H9 (cell line): ENCODE results near the gene MAGI3. TPM values are rescaled to one million over a fixed set of nuclear protein-coding genes. Genes with fewer than 3 reads are reported as not detected.

Experiments used
- DNase-seq: peaks from one replicate; pipeline ENCODE4 v3.0.0-alpha.2; 2017
- H2AFZ ChIP-seq: one replicate; pipeline ENCODE4 v1.6.1; 2013; ENCODE audit warnings: mild to moderate bottlenecking, low read length, control low read depth, moderate library complexity
- H2AK5ac ChIP-seq: 2 replicates; pipeline ENCODE4 v1.6.1; 2013; ENCODE audit warnings: low read length, control low read depth, mixed read lengths; ENCODE audit not compliant: insufficient read length
- H2BK120ac ChIP-seq: one replicate; pipeline ENCODE4 v1.6.1; 2013; ENCODE audit warnings: low read depth, mild to moderate bottlenecking, low read length, control low read depth, inconsistent platforms; ENCODE audit not compliant: poor library complexity, severe bottlenecking
- H2BK12ac ChIP-seq: 2 replicates; pipeline ENCODE4 v1.6.1; 2013; ENCODE audit warnings: low read length, control low read depth, mixed read lengths, low read depth; ENCODE audit not compliant: insufficient read length
- H2BK15ac ChIP-seq: 2 replicates; pipeline ENCODE4 v1.6.1; 2013; ENCODE audit warnings: low read depth, low read length, control low read depth
- H2BK20ac ChIP-seq: one replicate; pipeline ENCODE4 v1.6.1; 2013; ENCODE audit warnings: low read depth, mild to moderate bottlenecking, low read length, control low read depth, inconsistent platforms; ENCODE audit not compliant: poor library complexity, severe bottlenecking
- H2BK5ac ChIP-seq: 2 replicates; pipeline ENCODE4 v1.6.1; 2013; ENCODE audit warnings: low read length, control low read depth, mixed read lengths; ENCODE audit not compliant: insufficient read length
- H3K14ac ChIP-seq: 2 replicates; pipeline ENCODE4 v1.6.1; 2013; ENCODE audit warnings: low read length, control low read depth; ENCODE audit not compliant: insufficient read depth
- H3K18ac ChIP-seq: 2 replicates; pipeline ENCODE4 v1.6.1; 2013; ENCODE audit warnings: low read depth, mild to moderate bottlenecking, mixed read lengths, low read length, control low read depth; ENCODE audit not compliant: insufficient read length
- H3K23ac ChIP-seq: 2 replicates; pipeline ENCODE4 v1.6.1; 2013; ENCODE audit warnings: low read length, control low read depth, mixed read lengths, low read depth; ENCODE audit not compliant: insufficient read length
- H3K23me2 ChIP-seq: 2 replicates; pipeline ENCODE4 v1.6.1; 2013; ENCODE audit warnings: low read depth, mild to moderate bottlenecking, mixed read lengths, low read length, control low read depth; ENCODE audit not compliant: insufficient read length, poor library complexity, severe bottlenecking
- H3K27ac ChIP-seq: 2 replicates; pipeline ENCODE4 v1.5.1; 2013; ENCODE audit warnings: low read length, control low read depth, mixed read lengths, low read depth; ENCODE audit not compliant: insufficient read length
- H3K27me3 ChIP-seq: 2 replicates; pipeline ENCODE4 v1.6.1; 2013; ENCODE audit warnings: low read length, control low read depth, inconsistent platforms; ENCODE audit not compliant: insufficient read depth
- H3K4ac ChIP-seq: 2 replicates; pipeline ENCODE4 v1.6.1; 2013; ENCODE audit warnings: low read depth, mild to moderate bottlenecking, control low read depth, inconsistent platforms, low read length, moderate library complexity
- H3K4me1 ChIP-seq: 2 replicates; pipeline ENCODE4 v1.6.1; 2013; ENCODE audit warnings: low read length, control low read depth, inconsistent platforms; ENCODE audit not compliant: insufficient read depth
- H3K4me2 ChIP-seq: 2 replicates; pipeline ENCODE4 v1.6.1; 2013; ENCODE audit warnings: low read length, control low read depth, mixed read lengths; ENCODE audit not compliant: insufficient read length, insufficient read depth
- H3K56ac ChIP-seq: 2 replicates; pipeline ENCODE4 v1.6.1; 2013; ENCODE audit warnings: low read depth, mild to moderate bottlenecking, mixed read lengths, low read length, control low read depth; ENCODE audit not compliant: insufficient read length
- H3K79me1 ChIP-seq: 2 replicates; pipeline ENCODE4 v1.6.1; 2013; ENCODE audit warnings: low read depth, mild to moderate bottlenecking, moderate library complexity, low read length, control low read depth, inconsistent platforms; ENCODE audit not compliant: insufficient read depth, poor library complexity, severe bottlenecking
- H3K79me2 ChIP-seq: 2 replicates; pipeline ENCODE4 v1.6.1; 2013; ENCODE audit warnings: low read length, control low read depth, inconsistent platforms; ENCODE audit not compliant: insufficient read depth
- H3K9ac ChIP-seq: 2 replicates; pipeline ENCODE4 v1.6.1; 2013; ENCODE audit warnings: low read length, control low read depth, mixed read lengths; ENCODE audit not compliant: insufficient read length; ENCODE audit errors: extremely low read depth
- H3K9me3 ChIP-seq: one replicate; pipeline ENCODE4 v1.6.1; 2013; ENCODE audit warnings: low read depth, low read length, inconsistent platforms; ENCODE audit not compliant: control insufficient read depth
- H3T11ph ChIP-seq: one replicate; pipeline ENCODE4 v1.6.1; 2013; ENCODE audit warnings: mild to moderate bottlenecking, low read length, control low read depth, inconsistent platforms
- H4K20me1 ChIP-seq: one replicate; pipeline ENCODE4 v1.6.1; 2013; ENCODE audit not compliant: control insufficient read depth, insufficient read length, insufficient read depth
- H4K5ac ChIP-seq: 2 replicates; pipeline ENCODE4 v1.6.1; 2013; ENCODE audit warnings: low read depth, mild to moderate bottlenecking, mixed read lengths, low read length, control low read depth; ENCODE audit not compliant: insufficient read length
- H4K8ac ChIP-seq: replicated peaks from 2 replicates; pipeline ENCODE4 v1.6.1; 2013; ENCODE audit warnings: low read length, control low read depth, mixed read lengths, low read depth; ENCODE audit not compliant: insufficient read length
- H4K91ac ChIP-seq: 2 replicates; pipeline ENCODE4 v1.6.1; 2013; ENCODE audit warnings: low read depth, mild to moderate bottlenecking, moderate library complexity, mixed read lengths, low read length, control low read depth; ENCODE audit not compliant: insufficient read length
- H3K27ac Mint-ChIP-seq, 3 experiments: 2 replicates in 2 of 3; 3 replicates in 1 of 3; pipeline ENCODE4 v1.8.0; 2020 to 2021; ENCODE audit warnings: mixed read lengths in 3 of 3, mild to moderate bottlenecking in 1 of 3, moderate library complexity in 1 of 3
- H3K27me3 Mint-ChIP-seq: 2 replicates; pipeline ENCODE4 v1.8.0; 2021; ENCODE audit warnings: low read depth, mild to moderate bottlenecking, moderate library complexity, mixed read lengths
- H3K36me3 Mint-ChIP-seq, 3 experiments: 2 replicates in 2 of 3; 3 replicates in 1 of 3; pipeline ENCODE4 v1.8.0; 2020 to 2021; ENCODE audit warnings: low read depth in 3 of 3, mixed read lengths in 3 of 3; ENCODE audit not compliant: insufficient read depth in 1 of 3
- H3K4me1 Mint-ChIP-seq, 2 experiments: 2 replicates each; pipeline ENCODE4 v1.8.0; 2020; ENCODE audit warnings: mixed read lengths in 2 of 2
- H3K4me3 Mint-ChIP-seq, 2 experiments: 2 replicates in 1 of 2; 3 replicates in 1 of 2; pipeline ENCODE4 v1.8.0; 2020 to 2021; ENCODE audit warnings: mild to moderate bottlenecking in 2 of 2, mixed read lengths in 2 of 2, moderate library complexity in 1 of 2
- H3K9me3 Mint-ChIP-seq, 2 experiments: 2 replicates in 1 of 2; 3 replicates in 1 of 2; pipeline ENCODE4 v1.8.0; 2020; ENCODE audit warnings: mild to moderate bottlenecking in 2 of 2, mixed read lengths in 2 of 2, moderate library complexity in 1 of 2
- total RNA-seq: library from RNA; stranded (reverse); gene quantifications from 2 replicates; pipeline ENCODE4 v1.2.1, GENCODE V29; 2021
- TF ChIP-seq, protein P1 (sequence below): fragments of 200-600 bp; sonication (generic); conservative IDR thresholded peaks from 3 replicates; pipeline ENCODE4 v1.8.0; 2021; ENCODE audit warnings: antibody characterized with exemption, mild to moderate bottlenecking

Gene MAGI3
- total RNA-seq, 1 experiment from 2014 or later: 8.2 TPM

DNA sequence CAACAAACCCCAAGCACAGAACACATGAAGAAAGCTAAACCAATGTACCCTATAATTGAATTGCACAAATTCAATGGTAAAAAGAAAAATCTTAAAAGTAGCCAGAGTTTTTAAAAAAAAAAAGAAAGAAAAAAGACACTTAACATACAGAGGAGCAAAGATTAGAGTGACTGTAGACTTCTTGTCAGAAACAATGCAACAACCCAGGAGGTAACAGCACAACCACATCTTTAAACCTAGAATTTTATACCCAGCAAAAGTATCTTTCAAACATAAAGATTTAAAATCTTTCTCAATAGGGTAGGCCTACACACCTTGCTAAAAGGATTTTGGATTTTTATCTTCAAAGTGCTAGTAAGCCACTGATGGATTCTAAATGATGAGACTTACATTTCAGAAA, 304.6 kb downstream of the MAGI3 start:
- H3K56ac ChIP-seq: no peak overlapping the region
- H4K91ac ChIP-seq: no peak overlapping the region
- H3K23ac ChIP-seq: no peak overlapping the region
- no peaks in the 10 kb centered on the region for H3K79me1 ChIP-seq
- Mint-ChIP-seq H3K4me3 (no peak overlapping the region), H3K4me1 (no peaks in the 10 kb centered on the region), H3K9me3 (peaks cover 12 to 13% of the 10 kb centered on the region in 2 experiments), H3K27me3 (no peaks in the 10 kb centered on the region), H3K36me3 (peaks cover 51 to 77% (median 66%) of the 10 kb centered on the region in 3 experiments), H3K27ac (no peak overlapping the region)
- H2BK15ac ChIP-seq: no peak overlapping the region
- H3K23me2 ChIP-seq: no peaks in the 10 kb centered on the region
- no peaks in the 10 kb centered on the region for H3K27me3 ChIP-seq
- H2BK12ac ChIP-seq: no peak overlapping the region
- no peak overlapping the region for H4K8ac ChIP-seq
- no peak overlapping the region for H3K9ac ChIP-seq
- no peak overlapping the region for H2AK5ac ChIP-seq
- no peak overlapping the region for H2BK120ac ChIP-seq
- no peak overlapping the region for H2BK5ac ChIP-seq
- DNase-seq: no peak
- no peak overlapping the region for H3K4me2 ChIP-seq
- no peak overlapping the region for H3K14ac ChIP-seq
- no peak overlapping the region for H3K4ac ChIP-seq
- no peak overlapping the region for H3K27ac ChIP-seq
- H2AFZ ChIP-seq: no peak overlapping the region
- H4K5ac ChIP-seq: no peak overlapping the region
- H2BK20ac ChIP-seq: no peak overlapping the region
- no peaks in the 10 kb centered on the region for H3K79me2 ChIP-seq
- no peaks in the 10 kb centered on the region for H3K9me3 ChIP-seq
- H3K18ac ChIP-seq: no peak overlapping the region
- no peaks in the 10 kb centered on the region for H4K20me1 ChIP-seq
- H3T11ph ChIP-seq: no peak overlapping the region
- TF ChIP-seq, protein P1, sequence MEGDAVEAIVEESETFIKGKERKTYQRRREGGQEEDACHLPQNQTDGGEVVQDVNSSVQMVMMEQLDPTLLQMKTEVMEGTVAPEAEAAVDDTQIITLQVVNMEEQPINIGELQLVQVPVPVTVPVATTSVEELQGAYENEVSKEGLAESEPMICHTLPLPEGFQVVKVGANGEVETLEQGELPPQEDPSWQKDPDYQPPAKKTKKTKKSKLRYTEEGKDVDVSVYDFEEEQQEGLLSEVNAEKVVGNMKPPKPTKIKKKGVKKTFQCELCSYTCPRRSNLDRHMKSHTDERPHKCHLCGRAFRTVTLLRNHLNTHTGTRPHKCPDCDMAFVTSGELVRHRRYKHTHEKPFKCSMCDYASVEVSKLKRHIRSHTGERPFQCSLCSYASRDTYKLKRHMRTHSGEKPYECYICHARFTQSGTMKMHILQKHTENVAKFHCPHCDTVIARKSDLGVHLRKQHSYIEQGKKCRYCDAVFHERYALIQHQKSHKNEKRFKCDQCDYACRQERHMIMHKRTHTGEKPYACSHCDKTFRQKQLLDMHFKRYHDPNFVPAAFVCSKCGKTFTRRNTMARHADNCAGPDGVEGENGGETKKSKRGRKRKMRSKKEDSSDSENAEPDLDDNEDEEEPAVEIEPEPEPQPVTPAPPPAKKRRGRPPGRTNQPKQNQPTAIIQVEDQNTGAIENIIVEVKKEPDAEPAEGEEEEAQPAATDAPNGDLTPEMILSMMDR: no peak
- H3K4me1 ChIP-seq: no peaks in the 10 kb centered on the region
